Skin of body (tissue), 2 donors: Measurements from ENCODE around the gene CDC7. TPM values are rescaled to one million over a fixed set of nuclear protein-coding genes. Genes with fewer than 3 reads are reported as not detected.

Source experiments
- DNase-seq: peaks from one replicate; lab custom pipeline; 2025; lab: John Stamatoyannopoulos, UW
- total RNA-seq: library from RNA; depleted of rRNA; stranded (reverse); fragments of >200 nt; gene quantifications from one replicate; pipeline ENCODE4 v1.2.3, GENCODE V29; 2014

The CDC7 gene
- total RNA-seq, 1 donor from 2014 or later: 10.1 TPM

DNA sequence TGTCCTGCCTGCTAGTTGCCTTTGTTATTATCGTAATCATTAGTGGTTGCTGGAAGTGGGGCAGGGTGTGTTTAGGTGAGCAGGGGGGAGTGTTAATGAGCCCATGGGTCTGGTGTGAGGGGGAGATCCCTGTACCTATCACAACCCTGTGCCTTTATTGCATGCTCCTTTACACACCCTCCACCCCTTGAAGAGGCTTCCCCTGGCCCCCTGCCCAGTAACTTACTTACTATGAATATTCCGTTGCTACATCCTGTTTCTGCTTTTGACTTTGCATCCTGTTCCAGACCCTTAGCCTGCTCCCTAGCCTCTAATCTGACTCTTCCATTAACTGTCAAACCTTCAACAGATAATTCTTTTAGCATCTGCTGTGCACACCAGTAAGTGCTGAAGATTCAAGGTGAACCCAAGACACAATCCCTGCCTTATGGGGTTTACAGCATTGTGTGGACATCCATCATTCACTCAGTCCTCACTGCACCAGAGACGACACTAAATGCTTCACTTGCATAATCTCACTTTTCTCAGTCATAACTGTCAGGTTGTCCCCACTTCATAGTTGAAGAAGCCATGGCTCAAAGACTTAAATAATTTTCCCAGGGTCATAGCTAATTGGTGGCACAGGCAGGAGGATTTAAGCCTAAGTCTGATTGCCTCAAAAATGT is 47.9 kb downstream of the CDC7 start:
- DNase-seq: no peak

DNA sequence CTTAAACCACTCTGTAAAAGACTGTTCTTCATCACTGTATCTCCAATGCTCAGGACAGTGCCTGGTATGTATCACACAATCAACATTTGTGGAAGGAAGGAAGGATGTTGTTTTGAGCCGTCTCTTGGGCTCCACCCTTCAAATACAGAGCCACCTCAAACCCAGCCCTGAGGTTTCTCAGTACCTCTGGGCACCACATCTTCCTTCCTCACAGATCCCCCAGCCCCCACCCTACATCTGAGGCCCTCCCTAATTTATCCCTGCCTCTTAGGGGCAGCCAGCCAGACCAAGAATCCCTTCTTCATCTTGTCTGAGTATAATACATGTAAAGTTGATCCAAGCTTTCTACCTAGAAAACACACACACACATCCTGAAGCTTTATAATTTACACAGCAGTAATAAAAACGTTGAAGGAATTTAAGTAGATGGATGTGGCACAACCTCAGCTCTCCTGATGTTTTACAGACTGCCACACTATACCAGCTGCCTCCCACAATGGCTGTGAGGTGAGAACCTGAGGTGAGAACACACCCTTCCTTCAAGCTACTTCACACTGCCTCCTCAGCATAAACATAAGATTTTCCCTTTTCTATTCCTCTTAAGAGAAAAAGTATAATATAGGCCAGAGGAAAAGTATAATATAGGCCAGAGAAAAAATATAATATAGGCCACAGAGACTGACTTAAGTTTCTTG is 48.5 kb downstream of the CDC7 start:
- DNase-seq: no peak

DNA sequence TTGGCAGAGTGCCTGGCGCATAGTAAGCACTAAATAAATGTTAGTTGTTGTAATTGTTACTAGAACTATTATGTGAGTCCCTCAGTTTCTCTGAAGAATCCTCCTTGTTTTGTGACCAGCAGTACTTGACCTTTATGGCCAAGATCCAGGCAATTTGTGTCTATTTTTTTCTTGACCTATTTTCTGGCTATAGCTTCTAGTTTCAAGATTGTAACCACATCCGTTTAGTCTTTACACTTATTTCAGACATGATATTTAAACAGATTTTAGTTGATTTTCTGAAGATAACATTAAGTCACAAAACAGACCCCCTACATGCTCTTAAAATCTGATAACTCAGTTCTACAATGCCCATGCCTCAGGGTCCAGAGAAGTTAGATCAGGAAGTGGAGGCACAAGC is 50.3 kb downstream of the CDC7 start:
- no peak for DNase-seq

DNA sequence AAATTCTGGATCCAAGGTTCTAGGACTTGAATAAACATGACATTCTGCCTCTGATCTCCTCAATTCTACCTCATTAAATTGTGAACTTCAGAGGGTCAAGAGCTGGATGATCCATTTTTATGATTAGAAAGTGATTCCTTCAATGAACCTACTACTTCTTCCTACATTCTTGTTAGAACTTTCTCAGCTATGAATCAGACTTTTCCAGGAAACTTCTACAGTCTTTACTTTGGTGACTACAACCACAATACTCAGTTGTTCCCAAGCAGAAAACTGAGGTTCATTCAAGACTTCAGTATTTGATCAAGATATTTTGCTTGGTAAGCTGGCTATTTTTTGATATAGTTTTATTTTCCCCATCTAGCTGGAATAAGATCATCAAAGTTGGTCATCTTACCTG is 51.4 kb downstream of the CDC7 start:
- no peak for DNase-seq

DNA sequence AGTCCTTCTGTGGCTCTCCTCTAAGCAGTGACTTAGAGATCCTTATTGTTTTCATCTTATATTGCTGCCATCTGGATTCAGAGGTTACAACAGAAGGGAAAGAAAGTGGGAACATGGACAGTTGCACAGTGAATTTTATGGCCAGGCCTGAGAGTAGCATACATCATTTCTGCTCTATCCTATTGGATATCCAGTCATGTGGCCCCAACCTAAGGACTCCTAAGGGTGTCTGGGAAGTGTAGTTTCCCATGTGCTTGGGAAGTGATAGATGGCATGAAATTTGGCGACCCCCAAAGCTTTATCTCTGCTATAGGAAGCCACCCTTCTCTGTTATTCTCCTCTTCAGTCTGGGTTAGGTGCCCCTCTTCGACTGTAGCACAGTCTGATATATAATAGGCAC is 51.9 kb downstream of the CDC7 start:
- DNase-seq: no peak

DNA sequence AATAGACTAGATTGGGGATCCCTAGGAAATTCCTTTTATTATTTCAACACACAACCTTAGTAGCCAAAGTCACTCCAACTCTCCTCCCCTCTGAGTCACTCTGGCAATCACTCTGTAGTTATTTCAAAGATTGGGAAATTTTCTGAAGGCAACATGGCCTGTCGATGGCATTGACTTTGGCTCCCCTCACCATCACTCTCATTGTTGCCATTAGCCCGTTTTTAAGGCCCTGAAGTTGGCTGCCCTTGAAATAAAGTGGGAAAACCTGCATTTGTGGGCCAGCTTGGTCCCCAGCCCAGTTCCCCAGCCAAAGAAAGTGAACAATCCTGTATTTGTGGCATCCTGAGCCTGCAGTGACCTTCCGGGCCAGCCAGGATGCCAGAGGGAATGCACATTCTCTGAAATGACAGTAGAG is 52.5 kb downstream of the CDC7 start:
- DNase-seq: no peak

DNA sequence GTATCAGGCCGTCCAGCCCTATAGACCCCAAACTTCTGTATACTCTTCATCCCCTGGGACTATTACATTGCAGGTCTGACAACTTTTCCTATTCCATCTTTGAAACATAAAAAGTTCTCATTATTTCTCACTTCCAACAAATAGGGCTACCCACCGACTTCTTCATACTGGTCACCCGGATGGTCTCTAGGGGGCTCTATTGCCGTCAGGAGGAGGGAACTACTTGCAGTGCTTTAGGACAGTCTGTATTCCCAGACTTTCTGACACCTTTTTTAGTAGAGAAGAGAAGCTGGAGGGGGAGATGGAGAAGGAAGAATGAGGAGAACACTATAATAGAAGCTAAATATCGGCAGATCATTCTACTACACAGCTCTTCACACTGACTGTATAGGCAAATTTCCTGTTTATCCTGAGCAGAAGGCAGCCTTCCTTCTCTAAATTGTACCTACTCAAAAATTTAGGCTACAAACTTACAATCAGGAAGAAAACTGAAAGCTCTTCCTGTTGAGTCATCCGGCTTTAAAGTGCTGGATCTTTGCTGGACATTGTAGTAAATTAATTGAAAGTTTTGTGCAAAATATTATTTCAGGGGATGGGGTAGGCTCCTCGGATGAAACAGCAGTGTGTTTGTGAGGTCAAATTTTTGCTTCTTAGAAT is 54.6 kb downstream of the CDC7 start:
- no peak for DNase-seq

DNA sequence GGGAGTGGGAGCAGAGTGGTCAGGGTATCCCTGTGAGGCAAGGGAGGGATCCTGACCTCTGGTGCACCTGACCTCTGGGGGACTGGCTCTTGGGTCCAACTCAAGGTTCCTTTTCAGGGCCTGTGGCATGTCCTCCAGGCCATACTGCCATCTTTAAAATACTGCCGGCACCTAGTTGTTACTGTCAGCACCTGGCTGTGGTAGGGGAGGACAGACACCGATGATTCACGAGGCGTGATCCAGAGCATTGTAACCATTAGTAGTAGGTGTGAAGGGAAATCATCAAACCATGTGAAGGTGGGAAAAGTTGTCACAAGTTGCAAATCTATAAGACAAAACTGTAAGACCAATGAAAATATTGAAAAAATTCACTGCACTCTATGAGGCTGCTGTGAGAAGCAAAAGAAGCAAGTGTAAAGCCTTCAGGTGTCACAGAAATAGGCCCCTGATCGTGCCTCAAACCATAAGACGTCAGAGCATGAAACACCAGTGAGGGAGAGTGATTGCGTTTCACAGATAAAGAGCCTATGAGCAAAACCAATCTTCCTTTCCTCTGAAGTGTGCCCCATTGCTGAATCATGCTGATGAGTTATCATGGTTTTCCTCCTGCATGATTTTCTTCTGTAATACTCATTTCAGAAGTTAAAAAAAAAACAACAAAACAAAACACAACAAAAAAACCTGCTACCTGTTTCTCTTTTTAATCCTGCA is 55.3 kb downstream of the CDC7 start:
- no peak for DNase-seq

DNA sequence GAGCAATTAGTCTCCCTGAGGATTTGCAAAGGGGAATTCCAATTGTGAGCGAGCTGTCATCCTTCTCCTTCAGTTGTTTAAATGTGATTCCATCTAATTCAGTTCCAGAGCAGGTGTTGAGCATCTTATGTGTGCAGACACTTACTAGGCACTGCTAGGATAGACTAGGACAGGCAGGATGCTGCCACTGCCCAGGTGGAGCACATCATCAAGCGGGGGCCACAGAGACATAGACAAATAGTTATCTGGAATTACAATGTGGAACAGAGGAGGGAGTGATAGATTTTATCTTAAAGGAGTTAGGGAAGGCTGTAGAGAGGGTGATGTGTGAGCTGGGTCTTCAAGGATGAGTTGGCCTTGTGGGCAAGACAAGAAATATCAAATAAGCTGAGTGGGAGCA is 55.9 kb downstream of the CDC7 start:
- DNase-seq: no peak

DNA sequence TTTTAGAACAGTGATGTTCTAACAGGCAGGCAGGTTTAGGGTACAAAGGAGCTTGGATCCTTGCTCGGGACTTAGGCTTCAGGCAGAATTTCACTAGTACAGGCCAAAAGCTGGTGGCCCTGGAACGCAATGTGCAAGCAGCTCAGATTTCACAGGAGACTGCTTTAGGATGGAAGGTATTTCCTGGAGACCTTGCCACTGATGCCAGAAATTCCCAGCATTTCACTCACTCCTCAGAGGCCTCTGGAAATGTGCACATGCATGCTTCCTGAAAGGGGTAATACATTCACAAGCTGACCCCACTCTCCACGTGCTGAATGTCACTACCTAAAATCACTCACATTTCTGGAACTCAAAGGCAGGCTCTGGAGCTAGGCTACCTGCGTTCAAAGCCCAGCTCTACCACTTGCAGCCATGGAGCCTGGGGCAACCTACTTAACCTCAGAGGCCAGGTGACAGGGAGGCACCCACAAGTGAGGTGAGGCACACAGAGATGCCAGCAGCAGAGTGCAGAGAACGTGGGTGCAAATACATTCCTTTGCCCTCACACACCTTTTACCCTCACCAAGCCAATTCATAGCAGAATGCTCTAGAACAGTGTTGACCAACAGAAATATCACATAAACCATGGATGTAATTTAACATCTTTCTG is 56.5 kb downstream of the CDC7 start:
- DNase-seq: no peak

DNA sequence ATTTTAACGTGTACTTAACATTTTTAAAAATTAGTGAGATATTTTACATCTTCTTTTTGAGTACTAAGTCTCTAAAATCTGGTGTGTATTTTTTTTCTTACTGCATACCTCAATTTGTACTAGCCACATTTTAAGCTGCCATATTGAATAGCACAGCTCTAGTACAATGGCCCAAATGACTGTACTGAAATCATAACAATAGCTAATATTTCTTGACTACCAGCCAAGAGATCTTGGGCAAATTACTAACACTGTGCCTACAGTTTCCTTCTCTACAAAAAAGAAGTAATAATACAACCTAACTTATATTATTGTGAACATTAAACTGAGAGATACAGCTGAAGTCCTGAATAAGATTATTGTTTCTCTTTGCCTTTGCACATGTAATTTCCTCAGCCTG is 57.2 kb downstream of the CDC7 start:
- DNase-seq: no peak

DNA sequence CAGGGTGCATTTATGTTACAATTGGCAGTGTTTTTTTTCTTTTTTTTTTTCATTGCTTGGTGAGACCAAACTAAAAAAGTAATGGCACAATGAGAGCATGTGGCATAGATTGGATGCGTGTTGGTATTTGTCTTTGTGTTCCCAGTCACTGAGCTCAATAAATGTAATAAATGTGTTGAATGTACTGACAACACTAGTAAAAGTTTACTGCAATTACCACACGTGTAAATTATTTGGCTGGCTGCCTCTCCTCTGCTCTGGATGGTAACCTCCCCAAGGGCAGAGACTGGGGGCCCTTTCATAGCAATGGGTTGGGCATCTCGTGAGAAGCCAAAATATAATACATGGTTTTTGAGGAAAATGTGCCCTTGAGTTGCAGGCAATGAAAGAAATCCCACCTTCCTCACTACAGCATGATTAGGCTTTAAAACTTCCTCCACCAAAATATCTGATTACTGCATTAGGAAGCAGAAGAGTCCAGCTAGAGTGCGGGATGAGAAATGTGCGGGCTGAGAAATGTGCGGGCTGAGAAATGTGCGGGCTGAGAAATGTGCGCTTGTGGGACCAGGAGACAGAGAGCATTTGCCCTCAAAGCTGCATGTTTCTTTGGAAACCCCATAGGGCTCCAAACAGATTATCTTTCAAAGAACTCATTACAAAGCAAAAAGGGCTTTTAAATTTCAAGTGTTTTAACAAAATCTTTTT is 58.5 kb downstream of the CDC7 start:
- DNase-seq: peak; percentile 14

DNA sequence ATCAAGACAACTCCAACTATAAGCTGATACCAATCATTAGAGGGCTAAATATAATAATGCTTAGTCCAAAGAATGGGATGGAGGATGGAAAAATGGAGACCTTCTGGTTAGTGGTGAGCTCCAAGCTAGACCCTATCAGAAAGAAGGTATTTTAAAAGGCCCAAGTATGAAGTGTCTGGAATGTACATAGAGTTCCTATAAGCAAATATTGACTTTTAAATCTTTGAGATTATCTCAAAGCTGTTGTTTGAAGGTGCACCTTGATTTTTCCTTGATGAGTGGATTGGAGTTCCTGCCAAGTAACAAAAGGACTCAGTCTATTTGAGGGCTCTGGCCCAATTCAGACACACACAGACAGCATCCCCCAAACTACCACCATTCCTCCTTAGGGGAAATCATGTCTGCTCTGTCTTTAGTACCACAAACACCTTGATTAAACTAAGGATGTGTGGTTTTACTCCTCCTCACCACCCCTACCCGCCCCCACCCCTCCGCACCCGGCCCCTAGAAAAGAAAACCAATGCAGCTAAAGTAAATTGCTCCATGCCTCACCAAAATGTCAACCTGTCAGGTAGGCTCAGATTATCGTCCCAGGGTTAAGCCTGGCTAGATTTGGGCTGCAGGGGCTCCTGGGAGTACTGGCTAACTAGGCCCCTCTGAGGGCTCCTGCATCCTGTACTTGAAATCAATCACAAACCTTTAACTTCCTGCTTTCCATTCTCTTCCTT is 59.4 kb downstream of the CDC7 start:
- no peak for DNase-seq

DNA sequence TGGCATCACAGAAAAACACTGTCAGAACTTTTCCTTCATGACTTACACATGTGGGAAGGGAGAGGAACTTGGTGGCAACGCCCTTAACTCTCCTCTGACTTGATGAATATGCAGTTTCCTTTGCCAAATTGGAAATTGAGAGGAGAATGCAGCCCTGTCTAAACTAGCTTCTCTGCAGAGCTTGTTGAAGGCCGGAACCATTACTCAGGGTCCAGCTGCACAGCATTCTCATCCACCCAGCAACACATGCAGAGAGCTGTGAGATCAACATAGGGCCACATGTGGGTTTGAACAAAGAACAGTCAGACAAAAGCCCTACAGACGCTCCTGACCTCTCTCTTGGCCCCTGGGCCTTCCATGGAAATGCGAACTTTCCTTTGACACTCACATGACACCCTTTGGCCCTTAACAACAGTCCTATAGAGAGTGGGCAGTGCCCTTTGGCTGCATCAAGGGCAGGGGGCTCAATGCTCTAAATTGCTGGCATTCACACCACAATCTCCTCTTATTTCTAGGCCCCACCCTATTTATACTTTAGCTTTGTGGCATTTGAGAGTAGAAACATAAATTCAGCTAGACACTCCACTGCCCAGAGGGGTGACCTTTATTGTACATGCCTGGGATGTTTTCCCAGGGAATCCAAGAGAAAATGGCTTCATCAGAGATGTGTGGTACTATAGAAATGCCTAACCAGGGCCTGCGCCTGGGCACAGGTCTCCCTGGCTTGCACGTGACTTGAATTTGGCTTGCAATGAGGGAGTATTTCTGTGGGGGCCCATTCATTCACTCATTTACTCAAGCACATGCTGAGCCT is 64.4 kb downstream of the CDC7 start:
- peak; percentile 80 for DNase-seq

DNA sequence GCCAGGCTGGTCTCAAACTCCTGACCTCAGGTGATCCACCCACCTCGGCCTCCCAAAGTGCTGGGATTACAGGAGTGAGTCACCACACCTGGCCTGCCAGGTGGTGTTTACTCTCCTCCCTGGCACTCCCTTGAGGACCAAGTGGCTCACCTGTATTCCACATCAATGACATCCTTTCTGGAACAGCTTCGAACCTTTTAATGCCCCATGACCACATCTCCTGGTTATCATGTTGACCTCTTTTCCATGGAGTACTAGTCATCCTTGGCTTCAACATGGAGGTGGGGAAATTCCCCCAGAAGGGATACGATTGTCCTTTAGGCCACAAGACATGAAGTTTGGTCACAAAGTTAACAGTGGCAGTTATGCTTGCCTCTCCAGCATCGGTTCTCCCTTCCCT is 66.9 kb downstream of the CDC7 start:
- DNase-seq: no peak

DNA sequence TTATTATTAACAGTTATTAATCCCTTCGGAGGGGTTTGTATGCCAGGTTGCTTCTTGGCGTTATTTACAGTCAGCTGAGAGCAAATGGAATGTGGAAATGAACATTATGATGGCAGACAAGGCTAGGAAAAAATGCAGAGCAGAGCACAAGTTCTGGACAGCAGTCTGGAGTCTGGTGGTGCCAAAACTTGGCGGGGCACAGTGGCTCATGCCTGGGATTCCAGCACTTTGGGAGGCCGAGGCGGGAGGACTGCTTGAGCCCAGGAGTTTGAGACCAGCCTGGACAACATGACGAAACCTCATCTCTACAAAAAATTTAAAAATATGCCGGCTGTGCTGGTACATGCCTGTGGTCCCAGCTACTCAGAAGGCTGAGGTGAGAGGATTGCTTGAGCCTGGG is 67.6 kb downstream of the CDC7 start:
- DNase-seq: no peak

DNA sequence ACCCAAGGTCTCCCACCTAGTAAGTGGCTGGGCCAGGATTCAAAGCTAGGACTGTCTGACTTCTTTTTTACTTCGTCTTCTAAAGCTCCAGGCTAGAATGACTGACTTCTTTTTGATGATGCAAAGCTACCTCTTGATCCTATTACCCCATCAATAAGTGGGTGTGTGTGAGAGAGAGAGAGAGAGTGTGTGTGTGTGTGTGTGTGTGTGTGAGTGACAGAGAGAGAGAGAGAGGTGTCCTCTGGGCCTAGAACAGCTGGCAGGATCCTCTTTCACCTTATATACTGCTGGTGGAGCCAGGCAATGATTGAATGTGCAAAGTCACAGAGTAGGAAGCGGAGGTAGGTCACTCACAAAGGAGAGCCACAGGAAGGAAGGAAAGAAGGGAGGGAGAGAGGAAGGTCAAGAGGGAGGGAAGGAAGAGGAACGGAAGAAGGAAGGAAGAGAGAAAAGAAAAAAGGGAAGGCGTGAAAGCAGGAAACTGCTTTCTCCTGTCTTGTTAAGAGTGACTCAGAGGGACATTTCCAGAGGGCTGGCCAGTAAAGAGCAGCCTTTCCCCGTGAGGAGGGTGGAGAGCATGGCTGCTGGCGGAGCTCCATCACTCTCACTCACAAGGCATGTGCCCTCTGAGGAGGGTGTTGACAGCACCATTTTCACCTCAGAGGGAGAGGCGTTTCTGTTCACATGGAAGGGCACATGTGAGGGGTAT is 68.9 kb downstream of the CDC7 start:
- DNase-seq: no peak

DNA sequence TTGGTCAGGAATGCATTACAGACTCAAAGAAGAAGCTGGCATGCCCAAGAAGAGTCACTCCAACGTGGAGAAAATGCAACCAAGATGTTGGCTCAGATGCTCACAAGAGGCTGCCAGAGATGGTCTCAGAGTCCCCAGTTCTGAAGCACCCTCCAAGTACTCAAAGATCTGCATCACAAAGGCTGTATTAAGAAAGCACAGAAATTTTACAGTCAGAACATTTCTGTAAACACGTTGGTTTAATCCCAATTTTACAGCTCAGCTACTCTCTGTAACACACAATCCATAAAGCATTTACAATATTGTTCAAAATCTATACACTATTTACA is 69.4 kb downstream of the CDC7 start:
- DNase-seq: peak; percentile 90

DNA sequence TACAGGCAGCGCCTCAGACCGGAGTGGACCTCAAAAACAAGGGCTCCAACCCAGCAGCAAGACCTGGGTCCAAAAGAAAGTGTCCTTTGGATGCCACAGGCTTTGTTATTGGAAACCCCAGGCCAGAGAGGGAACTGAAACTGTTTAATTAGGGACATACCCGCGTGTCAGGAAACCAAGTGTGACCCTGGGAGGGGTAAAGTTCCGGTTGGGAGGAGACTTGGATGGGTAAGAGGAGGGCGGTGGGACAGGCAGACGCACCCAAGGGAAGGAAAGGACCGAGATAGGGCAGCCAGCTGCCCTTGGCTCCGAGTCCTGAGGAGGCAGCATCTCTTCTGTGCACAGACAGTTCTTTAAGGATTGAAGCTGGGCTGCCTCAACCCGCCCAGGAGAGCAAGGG is 71.4 kb downstream of the CDC7 start:
- no peak for DNase-seq
